Measurements from ENCODE around the gene CCDC174. TPM values are rescaled to one million over a fixed set of nuclear protein-coding genes. Genes with fewer than 3 reads are reported as not detected.

Gene CCDC174
- total and polyA plus RNA-seq, 2 of the 4 experiments (the other 2 are of a cell fraction), result 5.9 to 9.6 TPM

DNA sequence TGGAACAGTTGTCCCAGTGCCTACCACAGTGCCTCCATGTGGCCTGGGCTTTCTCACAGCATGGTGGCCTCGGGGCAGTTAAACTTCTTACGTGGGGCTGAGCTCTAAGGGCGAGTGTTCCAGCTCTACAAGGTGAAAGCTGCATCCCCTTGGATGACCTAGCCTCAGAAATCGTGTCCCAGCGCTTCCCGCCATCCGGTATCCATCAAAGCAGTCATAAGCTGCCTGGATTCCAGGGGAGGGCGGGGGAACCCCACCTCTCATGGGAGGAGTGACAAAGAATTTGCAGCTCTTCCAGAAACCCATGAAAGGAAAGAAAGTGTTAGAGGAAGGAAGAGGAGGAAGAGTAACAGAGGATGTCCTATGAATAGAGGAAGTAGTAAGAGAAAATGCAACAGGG, 45.8 kb upstream of the CCDC174 start:
- ATAC-seq (ENCODE audit: low read depth) (no peak), DNase-seq (no peak)
- no peak overlapping the region for H4K8ac ChIP-seq (ENCODE audit: low read depth in 2 of 2, low read length in 2 of 2)
- H4K20me1 ChIP-seq (ENCODE audit: insufficient read depth, low read length), result no peaks in the 10 kb centered on the region
- ChIA-PET POLR2A (ENCODE audit: unreplicated experiment) (no interaction called here), CTCF (interaction anchor here (0.8 kb wide), 1 partner anchor 510 kb away, joined by 4 read pairs; no protein-coding TSS in a partner anchor)
- TF ChIP-seq RFX5 (IDR thresholded peaks at IDR 0.05; ENCODE audit: low read depth, low read length) (no peak), MXI1 (IDR thresholded peaks at IDR 0.05; ENCODE audit: borderline replicate concordance, low read depth, low read length) (no peak), NFE2L2 (IDR thresholded peaks at IDR 0.05; ENCODE audit: low read depth, low read length) (no peak), POLR2A (IDR thresholded peaks at IDR 0.05; ENCODE audit: low read depth, low read length) (no peak), CEBPB (IDR thresholded peaks at IDR 0.05; ENCODE audit: low read depth, low read length) (no peak), SMC3 (IDR thresholded peaks at IDR 0.05; ENCODE audit: low read depth, low read length) (no peak), RAD21 (IDR thresholded peaks at IDR 0.05; ENCODE audit: low read length) (no peak), FOS (IDR thresholded peaks at IDR 0.05; ENCODE audit: low read depth, low read length) (no peak), BHLHE40 (IDR thresholded peaks at IDR 0.05; ENCODE audit: low read depth, low read length) (no peak), MAFK (IDR thresholded peaks at IDR 0.05; ENCODE audit: low read depth, low read length) (no peak), MAZ (IDR thresholded peaks at IDR 0.05; ENCODE audit: borderline replicate concordance, low read depth, low read length) (no peak)
- TF ChIP-seq, protein P1, sequence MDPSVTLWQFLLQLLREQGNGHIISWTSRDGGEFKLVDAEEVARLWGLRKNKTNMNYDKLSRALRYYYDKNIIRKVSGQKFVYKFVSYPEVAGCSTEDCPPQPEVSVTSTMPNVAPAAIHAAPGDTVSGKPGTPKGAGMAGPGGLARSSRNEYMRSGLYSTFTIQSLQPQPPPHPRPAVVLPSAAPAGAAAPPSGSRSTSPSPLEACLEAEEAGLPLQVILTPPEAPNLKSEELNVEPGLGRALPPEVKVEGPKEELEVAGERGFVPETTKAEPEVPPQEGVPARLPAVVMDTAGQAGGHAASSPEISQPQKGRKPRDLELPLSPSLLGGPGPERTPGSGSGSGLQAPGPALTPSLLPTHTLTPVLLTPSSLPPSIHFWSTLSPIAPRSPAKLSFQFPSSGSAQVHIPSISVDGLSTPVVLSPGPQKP (IDR thresholded peaks at IDR 0.05; ENCODE audit: borderline replicate concordance, low read depth, low read length), result no peak
- TF ChIP-seq, protein P2, sequence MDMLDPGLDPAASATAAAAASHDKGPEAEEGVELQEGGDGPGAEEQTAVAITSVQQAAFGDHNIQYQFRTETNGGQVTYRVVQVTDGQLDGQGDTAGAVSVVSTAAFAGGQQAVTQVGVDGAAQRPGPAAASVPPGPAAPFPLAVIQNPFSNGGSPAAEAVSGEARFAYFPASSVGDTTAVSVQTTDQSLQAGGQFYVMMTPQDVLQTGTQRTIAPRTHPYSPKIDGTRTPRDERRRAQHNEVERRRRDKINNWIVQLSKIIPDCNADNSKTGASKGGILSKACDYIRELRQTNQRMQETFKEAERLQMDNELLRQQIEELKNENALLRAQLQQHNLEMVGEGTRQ (IDR thresholded peaks at IDR 0.05; ENCODE audit: low read depth, low read length), result no peak
- TF ChIP-seq, protein P3, sequence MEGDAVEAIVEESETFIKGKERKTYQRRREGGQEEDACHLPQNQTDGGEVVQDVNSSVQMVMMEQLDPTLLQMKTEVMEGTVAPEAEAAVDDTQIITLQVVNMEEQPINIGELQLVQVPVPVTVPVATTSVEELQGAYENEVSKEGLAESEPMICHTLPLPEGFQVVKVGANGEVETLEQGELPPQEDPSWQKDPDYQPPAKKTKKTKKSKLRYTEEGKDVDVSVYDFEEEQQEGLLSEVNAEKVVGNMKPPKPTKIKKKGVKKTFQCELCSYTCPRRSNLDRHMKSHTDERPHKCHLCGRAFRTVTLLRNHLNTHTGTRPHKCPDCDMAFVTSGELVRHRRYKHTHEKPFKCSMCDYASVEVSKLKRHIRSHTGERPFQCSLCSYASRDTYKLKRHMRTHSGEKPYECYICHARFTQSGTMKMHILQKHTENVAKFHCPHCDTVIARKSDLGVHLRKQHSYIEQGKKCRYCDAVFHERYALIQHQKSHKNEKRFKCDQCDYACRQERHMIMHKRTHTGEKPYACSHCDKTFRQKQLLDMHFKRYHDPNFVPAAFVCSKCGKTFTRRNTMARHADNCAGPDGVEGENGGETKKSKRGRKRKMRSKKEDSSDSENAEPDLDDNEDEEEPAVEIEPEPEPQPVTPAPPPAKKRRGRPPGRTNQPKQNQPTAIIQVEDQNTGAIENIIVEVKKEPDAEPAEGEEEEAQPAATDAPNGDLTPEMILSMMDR (conservative IDR thresholded peaks at IDR 0.05; ENCODE audit: low read depth, low read length), result no peak
- H4K5ac ChIP-seq (ENCODE audit: low read depth, low read length), result no peak overlapping the region
- H3K9me1 ChIP-seq (ENCODE audit: insufficient read depth, low read length), result no peaks in the 10 kb centered on the region
- no peak overlapping the region for H2BK120ac ChIP-seq (ENCODE audit: low read depth, low read length)
- no peak overlapping the region for H2BK15ac ChIP-seq (ENCODE audit: low read depth, low read length)
- no peak overlapping the region for H2BK5ac ChIP-seq (ENCODE audit: low read depth, low read length, poor library complexity, severe bottlenecking)
- H2AFZ ChIP-seq (replicated peaks; ENCODE audit: low read length, poor library complexity), result no peak overlapping the region
- BruUV-seq (replicated peaks), result no TSS peak
- dilution Hi-C loops (cut with HindIII; ENCODE audit: low sequenced_read_pairs, unreplicated experiment), result no loop called here
- H3K27me3 ChIP-seq (ENCODE audit: control insufficient read depth, insufficient read depth, low read length), result peaks cover 50% of the 10 kb centered on the region
- H3K4me2 ChIP-seq (ENCODE audit: low read depth, low read length), result no peak overlapping the region
- no peaks in the 10 kb centered on the region for H3K36me3 ChIP-seq (ENCODE audit: control insufficient read depth, insufficient read depth, low read length)
- no peak overlapping the region for H3K56ac ChIP-seq (ENCODE audit: extremely low read depth, insufficient read depth, low read length)
- in situ Hi-C loops (cut with MboI; ENCODE audit: low sequenced_read_pairs), result no loop called here
- no peak overlapping the region for H2AK9ac ChIP-seq (replicated peaks; ENCODE audit: low read depth, low read length, poor library complexity)
- H3K9ac ChIP-seq (ENCODE audit: low read depth, low read length), result no peak overlapping the region
- no peak overlapping the region for H3K23ac ChIP-seq (ENCODE audit: low read depth, low read length)
- no peaks in the 10 kb centered on the region for H3K4me1 ChIP-seq (ENCODE audit: control insufficient read depth, insufficient read depth, low read length)
- H3K4me3 ChIP-seq (ENCODE audit: insufficient read depth, low read depth, low read length), result no peak overlapping the region
- no peak overlapping the region for H3K4ac ChIP-seq (ENCODE audit: low read depth, low read length)
- no peak overlapping the region for H3K18ac ChIP-seq (ENCODE audit: low read depth, low read length)
- no peak overlapping the region for H2AK5ac ChIP-seq (ENCODE audit: low read depth, low read length)
- peaks cover 4% of the 10 kb centered on the region; the same call in 1 of the 2 replicates for H3K9me3 ChIP-seq (ENCODE audit: control insufficient read depth, insufficient read depth, low read length)
- H4K91ac ChIP-seq (ENCODE audit: insufficient read depth, low read depth, low read length), result no peak overlapping the region
- no CpG with 5 or more reads among the region's 8 CpGs for WGBS, 2 experiments (ENCODE audit: extremely low coverage in 2 of 2, insufficient read length in 1 of 2)
- H3K27ac ChIP-seq (ENCODE audit: insufficient read depth, low read length), result no peak overlapping the region
- H3K14ac ChIP-seq (replicated peaks; ENCODE audit: low read depth, low read length), result no peak overlapping the region
- no peak overlapping the region for H2BK20ac ChIP-seq (ENCODE audit: low read depth, low read length)
- no peaks in the 10 kb centered on the region for H3K79me1 ChIP-seq (ENCODE audit: low read depth in 1 of 2, low read length in 2 of 2)
- intact Hi-C loops (cut with micrococcal nuclease), result no loop called here

Data from IMR-90 (cell line).